GM21528 (cell line): ENCODE data around the gene RNASE11.
"Not testable (repeated sequence)": the region's sequence is repeated elsewhere in the genome, so short reads cannot be mapped to it uniquely, and the experiment has no call there.

Experiments
- ATAC-seq: cut with Tn5 transposase; IDR thresholded peaks from one replicate; pipeline ENCODE4 v1.9.1; 2021; ENCODE audit warnings: mild to moderate bottlenecking, moderate library complexity; ENCODE audit not compliant: unreplicated experiment, low FRiP score

RNASE11 gene

DNA sequence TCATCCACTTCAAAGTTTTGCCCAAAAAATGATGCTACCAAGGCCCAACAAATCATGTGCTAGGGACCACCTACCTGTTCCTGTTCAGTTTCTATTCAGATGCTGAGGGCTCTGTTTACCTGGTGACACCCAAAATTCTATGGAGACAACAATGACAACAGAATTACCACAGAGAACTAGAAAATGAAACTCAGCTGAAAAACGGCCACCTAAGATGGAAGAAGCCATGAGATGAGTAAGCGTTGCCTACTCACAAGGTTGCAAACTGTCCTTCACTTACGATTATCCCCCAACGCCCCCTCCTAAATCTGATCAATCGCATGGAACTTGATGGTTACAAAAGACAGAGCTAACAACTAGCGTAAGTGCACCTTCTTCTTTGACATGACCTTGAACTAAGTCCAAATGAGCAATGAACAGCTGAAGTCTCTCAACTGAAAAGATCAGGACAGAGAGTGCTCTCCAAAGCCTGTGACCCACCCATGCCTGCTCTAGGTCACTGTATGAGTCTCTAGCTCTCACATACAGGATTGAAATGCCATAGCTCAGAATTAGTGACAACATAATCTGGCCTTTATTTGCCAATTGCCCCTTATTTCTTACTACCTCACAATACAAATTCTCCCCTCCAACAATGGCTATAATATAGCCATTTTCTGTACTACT is at the start of gene RNASE11:
Gene RNASE11 (minus strand): TSS at position 513 of the 666 bp plus-strand sequence.
- ATAC-seq = no peak

- peak; percentile 58 for ATAC-seq
Observed at GRCh38 chr14:20632831-20633691, 45.3 kb upstream of the RNASE11 start.

DNA sequence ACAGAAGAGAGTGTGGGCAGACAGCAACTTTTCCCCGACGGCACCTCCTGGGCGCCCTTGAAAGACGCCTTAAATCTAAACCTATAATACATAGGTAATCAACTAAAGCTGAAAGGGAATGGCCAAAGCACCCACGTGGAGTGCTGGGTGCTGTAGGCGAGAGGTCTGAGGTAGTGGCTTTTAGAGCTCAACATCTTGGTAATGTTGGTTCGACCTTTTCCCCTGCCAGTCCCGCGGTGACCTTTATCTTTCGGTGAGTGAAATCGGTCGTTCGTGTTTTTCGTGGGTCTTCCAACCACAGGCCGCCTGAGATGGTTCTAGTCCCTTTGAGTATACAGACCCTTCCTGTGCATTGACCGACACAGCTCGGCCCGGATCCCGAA is 44.6 kb upstream of the RNASE11 start:
- ATAC-seq = peak; percentile 11

- no peak for ATAC-seq
Observed at GRCh38 chr14:20631880-20632389, 44.1 kb upstream of the RNASE11 start.

- no peak for ATAC-seq
Observed at GRCh38 chr14:20631023-20631879, 43.5 kb upstream of the RNASE11 start.

GRCh38 chr14:20630340-20631022 is 42.7 kb upstream of the RNASE11 start:
- no peak for ATAC-seq

GRCh38 chr14:20628063-20628854 is 40.5 kb upstream of the RNASE11 start:
- ATAC-seq = no peak

DNA sequence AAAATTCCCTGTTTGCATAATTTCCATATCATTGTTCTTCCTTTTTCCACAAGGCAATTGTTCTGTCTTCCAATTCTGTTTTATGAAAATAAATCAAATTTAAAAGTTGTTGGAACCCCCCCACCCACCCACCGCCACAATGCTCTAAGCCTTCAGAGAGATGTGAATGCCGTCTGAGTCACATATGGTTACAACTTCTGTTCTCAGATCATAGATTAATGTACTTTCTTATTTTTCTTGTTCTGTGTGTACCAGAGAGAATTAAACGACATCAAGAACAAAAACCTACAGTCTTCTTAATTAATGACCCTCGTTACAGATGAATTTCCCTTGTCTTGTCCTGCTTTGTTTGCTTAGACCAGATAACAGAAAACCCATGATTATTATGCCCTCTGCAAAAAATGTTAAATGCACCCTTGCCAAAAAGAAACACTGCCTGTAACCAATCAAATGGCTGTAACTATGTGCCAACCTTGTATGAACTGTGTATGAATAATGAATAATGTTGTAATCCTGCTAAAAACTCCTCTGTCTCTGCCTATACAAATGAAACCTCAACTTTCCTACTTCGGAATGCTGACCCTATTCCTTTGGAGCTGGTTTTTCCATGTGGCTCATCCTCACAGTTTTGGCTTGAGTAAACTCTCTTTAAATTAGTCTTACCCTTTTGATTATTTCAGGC is 39.7 kb upstream of the RNASE11 start:
- no peak for ATAC-seq

- no peak for ATAC-seq
Observed at GRCh38 chr14:20626274-20626673, 38.5 kb upstream of the RNASE11 start.

- peak; percentile 45 for ATAC-seq
Observed at GRCh38 chr14:20624495-20625070, 36.8 kb upstream of the RNASE11 start.

DNA sequence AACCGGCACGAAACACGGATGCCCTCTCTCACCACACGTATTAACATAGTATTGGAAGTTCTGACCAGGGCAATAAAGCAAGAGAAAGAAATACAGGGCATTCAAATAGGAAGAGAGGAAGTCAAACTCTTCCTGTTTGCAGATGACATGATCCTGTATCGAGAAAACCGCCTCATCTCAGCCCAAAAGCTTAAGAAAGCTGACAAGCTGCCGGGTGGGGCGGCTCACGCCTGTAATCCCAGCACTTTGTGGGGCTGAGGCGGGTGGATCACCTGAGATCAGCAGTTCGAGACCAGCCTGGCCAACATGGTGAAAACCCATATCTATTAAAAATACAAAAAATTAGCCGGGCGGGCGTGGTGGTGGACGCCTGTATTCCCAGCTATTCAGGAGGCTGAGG is 36.0 kb upstream of the RNASE11 start:
- ATAC-seq = no peak

DNA sequence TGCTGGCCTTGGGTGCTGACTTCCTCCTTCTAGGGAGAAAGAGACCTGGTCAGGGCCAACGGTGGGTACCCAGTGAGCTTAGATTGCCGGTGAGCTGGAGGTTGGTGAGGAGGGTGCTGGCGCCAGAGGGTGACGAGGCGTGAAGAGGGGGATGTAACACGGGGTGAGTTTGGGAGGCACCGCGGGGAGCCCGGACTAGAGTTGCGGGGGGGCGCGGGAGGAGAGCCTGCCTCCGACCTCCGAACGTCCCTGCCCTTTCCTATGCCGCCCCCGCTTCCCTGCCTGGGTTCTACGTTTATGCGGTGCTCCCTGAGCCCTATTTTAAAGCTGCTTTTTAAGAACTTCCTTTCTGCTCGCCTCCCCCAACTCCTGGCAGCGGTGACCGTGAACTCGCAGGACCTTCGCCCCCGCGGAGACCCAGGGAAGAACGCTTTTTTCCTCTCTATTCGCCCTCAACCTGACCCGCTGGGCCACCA is 35.1 kb upstream of the RNASE11 start:
- no peak for ATAC-seq

- no peak for ATAC-seq
Observed at GRCh38 chr14:20620798-20621478, 33.1 kb upstream of the RNASE11 start.

- ATAC-seq = not testable (repeated sequence)
Observed at GRCh38 chr14:20619688-20620087, 31.9 kb upstream of the RNASE11 start.

DNA sequence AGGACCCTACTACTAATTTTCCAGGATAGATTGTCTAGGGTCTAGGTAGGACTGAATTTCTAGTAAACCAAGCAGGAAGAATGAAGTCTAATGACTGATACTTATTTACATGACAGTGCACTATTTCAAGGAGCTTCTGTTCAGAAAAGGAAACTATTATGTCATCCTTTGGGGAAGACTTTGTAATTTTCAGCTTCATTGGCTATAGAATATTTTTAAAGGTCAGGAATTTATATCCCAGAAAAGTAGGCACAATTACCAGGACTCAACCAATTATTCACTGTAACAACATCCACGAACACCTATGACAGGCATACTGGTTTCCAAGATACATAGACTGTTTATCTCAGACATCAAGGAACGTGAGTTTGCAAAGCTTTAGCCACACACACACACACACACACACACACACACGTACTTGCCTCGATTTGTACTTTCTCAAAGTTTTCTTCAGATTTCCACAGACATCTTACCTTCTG is 30.5 kb upstream of the RNASE11 start:
- no peak for ATAC-seq

- no peak for ATAC-seq
Observed at GRCh38 chr14:20617138-20618003, 29.6 kb upstream of the RNASE11 start.

- no peak for ATAC-seq
Observed at GRCh38 chr14:20615996-20616395, 28.2 kb upstream of the RNASE11 start.
